NCI-H2227 treated with DMSO at 0.1 percent for 48 hours (cell line): Measurements from ENCODE around the gene GASK1A.
"Not testable (repeated sequence)": the region's sequence is repeated elsewhere in the genome, so short reads cannot be mapped to it uniquely, and the experiment has no call there.

ENCODE experiments used
- DNase-seq: peaks from one replicate; lab custom pipeline; 2025; lab: John Stamatoyannopoulos, UW

GASK1A gene

GRCh38 chr3:43062040-43062563, 83.0 kb downstream of the GASK1A start:
- no peak for DNase-seq

GRCh38 chr3:43062564-43063040, 83.5 kb downstream of the GASK1A start:
- no peak for DNase-seq

DNA sequence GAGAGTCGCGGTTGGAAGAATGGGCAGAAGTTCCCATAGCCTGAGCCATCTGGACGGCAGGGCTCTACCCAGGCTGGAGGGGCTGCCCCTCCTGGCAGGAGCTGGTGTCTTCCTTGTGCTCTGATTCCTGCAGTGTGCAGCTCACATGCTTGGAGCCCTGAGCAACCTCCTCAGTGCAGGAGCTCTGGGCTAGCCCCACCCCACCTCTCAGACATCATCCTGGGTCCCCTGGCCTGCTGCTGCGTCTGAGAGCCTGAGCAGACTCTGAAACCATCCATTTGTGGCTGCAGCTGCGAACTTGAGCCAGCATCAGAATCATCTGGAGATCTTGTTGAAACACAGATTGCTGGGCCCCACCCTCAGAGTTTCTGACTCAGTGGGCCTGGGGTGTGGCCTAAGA, 84.0 kb downstream of the GASK1A start:
- DNase-seq = no peak

GRCh38 chr3:43070670-43071069, 91.6 kb downstream of the GASK1A start:
- DNase-seq = not testable (repeated sequence)

- no peak for DNase-seq
These were observed 92.3 kb downstream of the GASK1A start for GRCh38 chr3:43071313-43071893.

DNA sequence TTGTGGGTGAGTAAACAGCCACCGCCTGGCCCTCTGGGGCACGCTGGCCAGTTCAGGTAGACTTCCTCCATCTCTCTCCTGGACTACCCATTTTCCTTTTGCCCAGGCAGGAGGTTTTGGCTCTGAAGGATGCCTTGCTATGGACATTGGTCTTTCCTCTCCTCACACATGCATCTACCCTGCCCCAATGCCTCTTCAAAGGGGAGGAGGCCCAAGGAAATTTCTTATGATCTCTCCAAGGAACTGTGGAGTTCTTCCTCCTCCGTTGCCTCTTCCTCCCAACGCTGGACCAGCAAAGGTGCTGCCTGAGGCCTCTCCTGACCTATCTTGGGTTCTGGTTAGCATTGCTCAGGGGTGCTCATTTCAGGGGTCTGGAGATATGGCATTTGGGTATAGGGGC, 93.2 kb downstream of the GASK1A start:
- DNase-seq = no peak

GRCh38 chr3:43073116-43073835, 94.2 kb downstream of the GASK1A start:
- no peak for DNase-seq

DNA sequence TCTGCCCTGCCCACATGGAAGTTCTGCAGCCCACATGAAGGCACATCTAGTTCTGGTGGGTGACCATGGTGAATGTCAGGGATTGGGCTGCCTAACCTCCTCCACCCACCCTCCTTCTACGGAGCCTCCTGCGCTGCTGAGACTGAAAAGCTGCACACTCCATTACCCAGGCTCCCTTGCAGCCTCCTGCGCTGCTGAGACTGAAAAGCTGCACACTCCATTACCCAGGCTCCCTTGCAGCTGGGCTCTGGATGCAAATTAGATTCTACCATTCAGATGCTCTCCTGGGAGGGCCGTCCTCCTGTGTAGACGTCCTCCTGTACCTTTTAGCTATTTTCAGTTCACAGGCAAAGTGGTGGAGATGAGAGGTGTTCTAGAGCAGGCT, 94.7 kb downstream of the GASK1A start:
- no peak for DNase-seq

DNA sequence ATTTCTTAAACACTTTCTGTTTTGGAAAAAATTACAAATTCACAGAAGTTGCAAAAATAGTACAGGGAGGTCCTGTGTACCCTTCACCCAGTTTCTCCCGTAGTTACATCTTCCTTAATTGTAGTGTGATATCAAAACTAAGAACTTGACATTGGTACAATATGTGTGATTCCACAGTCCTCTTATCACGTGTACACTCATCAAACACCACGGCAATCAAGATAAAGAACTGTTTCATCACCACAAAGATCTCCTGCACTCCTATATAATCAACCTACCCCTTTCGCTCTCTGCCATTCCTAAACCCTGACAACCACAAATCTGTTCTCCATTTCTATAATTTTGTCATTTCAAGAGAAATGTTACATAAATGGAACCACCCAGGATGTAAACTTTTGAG, 95.4 kb downstream of the GASK1A start:
- DNase-seq = no peak

GRCh38 chr3:43074901-43075689, 96.0 kb downstream of the GASK1A start:
- DNase-seq = no peak

GRCh38 chr3:43075904-43076661, 97.0 kb downstream of the GASK1A start:
- no peak for DNase-seq

- no peak for DNase-seq
These were observed 97.7 kb downstream of the GASK1A start for GRCh38 chr3:43076857-43077256.

- DNase-seq = no peak
These were observed 98.2 kb downstream of the GASK1A start for GRCh38 chr3:43077261-43077660.

DNA sequence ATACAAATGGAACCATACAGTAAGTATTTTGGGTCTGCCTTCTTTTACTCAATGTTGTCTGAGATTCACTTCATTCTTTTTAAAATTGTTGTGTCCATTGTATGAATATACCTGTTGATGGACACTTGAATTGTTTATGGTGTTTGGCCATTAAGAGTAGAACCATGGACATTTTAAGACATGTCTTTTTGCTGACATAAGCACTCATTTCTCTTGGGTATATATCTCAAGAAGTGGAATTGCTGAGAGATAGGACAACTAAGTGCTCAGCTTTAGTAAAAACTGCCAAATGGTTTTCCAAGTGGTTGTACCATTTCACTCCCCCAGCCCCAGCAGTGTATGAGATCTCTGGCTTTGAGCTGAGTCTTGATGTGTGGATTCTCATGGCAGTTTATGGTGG, 98.6 kb downstream of the GASK1A start:
- DNase-seq = no peak

DNA sequence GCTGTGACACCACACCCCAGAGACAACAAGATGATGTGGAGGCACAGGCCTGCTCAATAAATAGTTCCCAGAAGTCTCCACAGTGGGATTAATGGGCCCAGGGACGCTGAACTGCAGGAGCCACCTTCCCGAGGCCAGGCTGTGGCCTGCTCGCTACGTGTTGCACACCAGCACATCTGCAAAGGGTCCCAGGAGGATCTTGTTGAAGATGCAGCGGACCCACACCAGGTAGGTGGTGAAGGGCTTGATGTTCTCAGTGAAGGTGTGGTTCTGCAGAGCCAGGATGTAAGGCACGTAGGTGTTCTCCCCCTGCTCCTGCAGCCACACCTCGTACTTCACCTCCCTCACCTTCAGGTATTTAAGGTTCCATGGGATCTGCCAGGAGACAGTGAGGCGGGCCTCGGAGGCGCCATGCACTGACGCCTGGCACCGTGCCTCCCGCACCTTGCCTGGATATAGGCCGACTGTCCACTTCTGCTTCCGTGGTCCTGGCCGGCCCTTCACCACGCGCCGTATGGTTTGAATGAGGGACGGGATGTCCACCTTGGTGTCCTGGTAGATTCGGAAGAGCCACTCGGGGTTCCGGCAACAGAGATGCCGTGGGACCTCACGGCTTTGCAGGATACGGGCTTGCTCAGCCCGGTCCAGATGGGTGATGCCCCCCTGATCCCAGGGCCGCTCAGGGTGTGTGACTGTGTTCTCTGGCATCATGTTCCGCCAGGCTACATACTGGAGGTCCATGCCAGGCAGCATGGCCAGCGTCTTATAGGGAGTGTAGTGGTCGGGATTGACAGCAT, 100.6 kb downstream of the GASK1A start:
- no peak for DNase-seq

DNA sequence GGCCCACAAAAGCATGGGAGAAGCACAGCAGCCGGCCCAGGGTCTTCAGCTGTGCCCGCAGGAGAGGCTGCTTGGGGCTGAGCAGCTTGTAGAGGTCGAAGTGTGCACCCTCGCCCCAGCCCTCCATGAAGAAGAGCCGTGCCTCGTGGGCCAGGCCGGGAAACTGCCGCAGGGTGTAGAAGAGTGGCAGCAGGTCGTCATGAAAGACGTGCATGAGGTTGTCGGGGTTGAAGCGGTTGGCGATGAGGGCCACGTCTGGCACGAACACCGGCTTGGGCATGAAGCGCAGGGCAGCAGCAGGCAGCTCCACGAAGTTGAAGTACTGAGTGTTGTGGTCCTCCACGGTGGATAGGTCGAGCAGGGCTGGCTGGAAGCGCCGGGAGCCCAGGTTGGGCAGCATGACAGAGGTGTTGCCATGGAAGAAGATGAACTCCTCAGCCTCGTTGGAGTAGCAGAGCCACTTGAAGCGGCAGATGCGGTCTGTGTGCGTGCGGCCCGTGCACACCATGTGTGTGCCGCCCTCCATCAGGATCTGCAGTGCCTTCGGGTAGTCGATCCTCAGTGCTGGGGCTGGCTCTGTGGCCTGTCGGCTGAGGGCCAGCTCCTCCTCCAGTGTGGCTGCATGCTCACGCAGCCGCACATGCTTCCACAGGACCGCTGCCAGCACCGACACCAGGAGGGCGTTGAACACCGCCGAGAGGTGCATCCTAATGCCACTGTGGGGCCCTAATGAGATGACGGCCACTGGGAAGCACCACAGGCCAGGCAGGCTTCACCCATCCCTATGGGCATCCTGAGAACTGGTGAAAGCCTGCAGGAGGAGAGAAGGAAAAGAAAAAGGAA, 101.8 kb downstream of the GASK1A start:
- no peak for DNase-seq

DNA sequence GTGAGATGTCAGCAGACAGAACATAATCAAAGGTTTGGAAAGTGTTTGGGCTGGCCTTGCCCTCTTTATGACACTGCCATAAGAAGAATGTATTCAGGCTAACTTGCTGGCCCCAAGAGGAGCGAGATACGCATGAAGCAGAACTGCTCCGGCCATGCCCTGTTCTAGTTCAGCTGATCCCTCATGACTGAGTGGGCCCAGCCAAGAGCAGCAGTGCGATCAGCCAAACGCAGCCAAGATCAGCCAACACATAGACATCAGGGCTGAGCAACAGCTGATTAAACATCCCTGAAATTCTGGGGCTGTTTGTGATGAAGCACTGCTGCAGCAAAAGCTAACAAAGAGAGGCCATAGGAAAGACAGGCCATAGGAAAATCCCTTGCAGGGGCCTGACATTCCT, 102.7 kb downstream of the GASK1A start:
- DNase-seq = no peak

- no peak for DNase-seq
These were observed 103.3 kb downstream of the GASK1A start for GRCh38 chr3:43082457-43082856.

- DNase-seq = no peak
These were observed 107.5 kb downstream of the GASK1A start for GRCh38 chr3:43086460-43087165.
